Loucy (cell line): Measurements from ENCODE around the gene DRAM1.
"Not testable (repeated sequence)": the region's sequence is repeated elsewhere in the genome, so short reads cannot be mapped to it uniquely, and the experiment has no call there.

ENCODE experiments used
- H2AFZ ChIP-seq: fragments of 200-600 bp; sonication (generic); 2 replicates; pipeline ENCODE4 v1.6.0; 2016; ENCODE audit warnings: antibody characterized with exemption, mild to moderate bottlenecking, low read length, moderate library complexity
- H3F3A ChIP-seq: fragments of 200-600 bp; 2 replicates; pipeline ENCODE4 v1.6.0; 2016; ENCODE audit warnings: antibody characterized with exemption, low read depth, mild to moderate bottlenecking
- H3K27me3 ChIP-seq: fragments of 200-600 bp; sonication (generic); 2 replicates; pipeline ENCODE4 v1.6.1; 2014; ENCODE audit warnings: low read length, mild to moderate bottlenecking; ENCODE audit not compliant: insufficient read depth, poor library complexity, severe bottlenecking
- H3K36me3 ChIP-seq: fragments of 200-600 bp; sonication (generic); 2 replicates; pipeline ENCODE4 v1.6.1; 2016; ENCODE audit warnings: low read length; ENCODE audit not compliant: insufficient read depth
- H3K4me1 ChIP-seq: fragments of 200-600 bp; sonication (generic); 2 replicates; pipeline ENCODE4 v1.5.1; 2014; ENCODE audit warnings: low read length, mild to moderate bottlenecking; ENCODE audit not compliant: insufficient read depth, poor library complexity, severe bottlenecking
- H3K4me2 ChIP-seq: fragments of 200-600 bp; sonication (generic); 2 replicates; pipeline ENCODE4 v1.6.0; 2014; ENCODE audit warnings: antibody characterized with exemption, low read length, low read depth, mild to moderate bottlenecking; ENCODE audit not compliant: poor library complexity, severe bottlenecking
- H3K4me3 ChIP-seq: fragments of 200-600 bp; sonication (generic); 2 replicates; pipeline ENCODE4 v1.5.1; 2014; ENCODE audit warnings: low read length, mild to moderate bottlenecking, mixed read lengths; ENCODE audit not compliant: poor library complexity, severe bottlenecking
- H3K79me2 ChIP-seq: fragments of 200-600 bp; sonication (generic); 2 replicates; pipeline ENCODE4 v1.6.1; 2014; ENCODE audit warnings: low read length; ENCODE audit not compliant: insufficient read depth
- H3K9ac ChIP-seq: fragments of 200-600 bp; sonication (generic); 2 replicates; pipeline ENCODE4 v1.6.0; 2014; ENCODE audit warnings: mild to moderate bottlenecking, low read depth, low read length, moderate library complexity; ENCODE audit not compliant: poor library complexity, severe bottlenecking
- H3K9me2 ChIP-seq: fragments of 200-600 bp; sonication (generic); replicated peaks from 2 replicates; pipeline ENCODE4 v1.6.1; 2016; ENCODE audit warnings: low read depth, low read length, mixed read lengths
- H3K9me3 ChIP-seq: fragments of 200-600 bp; sonication (generic); 2 replicates; pipeline ENCODE4 v1.6.1; 2014; ENCODE audit warnings: mild to moderate bottlenecking, antibody characterized with exemption, low read length, low read depth; ENCODE audit not compliant: insufficient read depth
- H4K20me1 ChIP-seq: fragments of 200-600 bp; sonication (generic); 2 replicates; pipeline ENCODE4 v1.6.0; 2014; ENCODE audit warnings: antibody characterized with exemption, low read length, mild to moderate bottlenecking; ENCODE audit not compliant: insufficient read depth, poor library complexity, severe bottlenecking
- EZH2phosphoT487 ChIP-seq: fragments of 200-600 bp; IDR thresholded peaks from 2 replicates; pipeline ENCODE4 v1.6.1; 2018; ENCODE audit warnings: antibody characterized with exemption, mild to moderate bottlenecking, moderate library complexity, borderline replicate concordance
- TF ChIP-seq, protein P1 (sequence below): fragments of 200-600 bp; sonication (generic); conservative IDR thresholded peaks from 2 replicates; pipeline ENCODE4 v1.5.1; 2014; ENCODE audit warnings: mild to moderate bottlenecking, antibody characterized with exemption, low read length

The DRAM1 gene

DNA sequence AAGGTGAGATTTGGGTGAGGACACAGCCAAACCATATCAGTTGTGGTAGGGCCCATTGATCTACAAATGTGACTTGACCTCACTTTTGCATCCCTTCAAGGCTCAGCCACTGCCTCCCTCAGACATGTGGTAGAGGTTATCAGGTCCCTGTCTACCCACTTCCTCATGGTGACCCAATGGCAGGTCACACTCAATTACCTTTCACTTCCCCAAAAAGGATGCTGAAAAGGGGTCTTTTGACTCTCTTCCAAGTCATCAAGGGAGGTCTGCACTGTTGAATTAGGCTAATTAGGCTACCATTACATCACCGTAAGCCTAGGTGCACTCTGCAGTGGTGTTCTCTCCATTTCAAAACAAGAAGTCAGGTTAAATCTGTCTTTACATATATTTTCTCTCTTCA is 22.6 kb upstream of the DRAM1 start:
- Histone ChIP-seq H3F3A (peaks cover 11% of the 10 kb centered on the region; the same call in 1 of the 2 replicates), H3K79me2 (no peaks in the 10 kb centered on the region), H3K9me3 (no peaks in the 10 kb centered on the region), H2AFZ (peak overlapping the region; percentile 66), H3K4me3 (peak overlapping the region; percentile 38), H3K36me3 (no peaks in the 10 kb centered on the region), H3K9ac (peak overlapping the region; percentile 64), H3K4me1 (peaks cover 24% of the 10 kb centered on the region), H3K4me2 (peak overlapping the region; percentile 64), H3K9me2 (no peaks in the 10 kb centered on the region), H4K20me1 (no peaks in the 10 kb centered on the region), H3K27me3 (no peaks in the 10 kb centered on the region)
- TF ChIP-seq, protein P1, sequence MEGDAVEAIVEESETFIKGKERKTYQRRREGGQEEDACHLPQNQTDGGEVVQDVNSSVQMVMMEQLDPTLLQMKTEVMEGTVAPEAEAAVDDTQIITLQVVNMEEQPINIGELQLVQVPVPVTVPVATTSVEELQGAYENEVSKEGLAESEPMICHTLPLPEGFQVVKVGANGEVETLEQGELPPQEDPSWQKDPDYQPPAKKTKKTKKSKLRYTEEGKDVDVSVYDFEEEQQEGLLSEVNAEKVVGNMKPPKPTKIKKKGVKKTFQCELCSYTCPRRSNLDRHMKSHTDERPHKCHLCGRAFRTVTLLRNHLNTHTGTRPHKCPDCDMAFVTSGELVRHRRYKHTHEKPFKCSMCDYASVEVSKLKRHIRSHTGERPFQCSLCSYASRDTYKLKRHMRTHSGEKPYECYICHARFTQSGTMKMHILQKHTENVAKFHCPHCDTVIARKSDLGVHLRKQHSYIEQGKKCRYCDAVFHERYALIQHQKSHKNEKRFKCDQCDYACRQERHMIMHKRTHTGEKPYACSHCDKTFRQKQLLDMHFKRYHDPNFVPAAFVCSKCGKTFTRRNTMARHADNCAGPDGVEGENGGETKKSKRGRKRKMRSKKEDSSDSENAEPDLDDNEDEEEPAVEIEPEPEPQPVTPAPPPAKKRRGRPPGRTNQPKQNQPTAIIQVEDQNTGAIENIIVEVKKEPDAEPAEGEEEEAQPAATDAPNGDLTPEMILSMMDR = no peak
- TF ChIP-seq EZH2phosphoT487 = no peak

DNA sequence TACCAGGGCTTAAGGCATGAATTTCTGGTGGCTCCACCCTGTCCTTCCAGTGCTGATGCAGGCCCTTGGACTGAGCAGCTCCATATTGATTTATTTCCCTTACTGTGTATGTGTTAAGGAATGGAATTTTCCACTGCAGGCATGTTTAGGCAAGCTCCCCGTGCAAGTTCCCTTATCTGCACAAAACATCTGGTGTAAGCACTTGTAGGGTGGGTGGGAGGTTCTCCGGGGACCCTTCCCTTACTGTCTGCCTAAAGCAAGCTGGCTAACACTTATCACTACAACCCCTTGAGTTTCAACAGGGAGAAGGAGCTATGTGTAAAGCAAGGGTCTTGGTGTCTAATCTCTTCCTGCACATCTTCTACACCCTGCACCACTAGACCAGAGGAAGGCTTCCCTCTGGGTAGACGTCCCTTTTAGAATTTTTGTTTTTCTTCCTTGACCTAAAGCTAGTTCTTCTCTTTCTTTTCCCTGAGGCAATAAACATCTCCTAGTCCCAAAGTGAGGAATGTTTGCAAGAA is 22.0 kb upstream of the DRAM1 start:
- H3K9me2 ChIP-seq = no peaks in the 10 kb centered on the region
- peak overlapping the region; percentile 38 for H3K4me3 ChIP-seq
- H3F3A ChIP-seq = peaks cover 11% of the 10 kb centered on the region; the same call in 1 of the 2 replicates
- H3K79me2 ChIP-seq = no peaks in the 10 kb centered on the region
- H3K27me3 ChIP-seq = no peaks in the 10 kb centered on the region
- peak overlapping the region; percentile 66 for H2AFZ ChIP-seq
- H3K4me2 ChIP-seq = peak overlapping the region; percentile 64
- no peaks in the 10 kb centered on the region for H4K20me1 ChIP-seq
- H3K9ac ChIP-seq = peak overlapping the region; percentile 64
- H3K4me1 ChIP-seq = peaks cover 24% of the 10 kb centered on the region
- H3K9me3 ChIP-seq = no peaks in the 10 kb centered on the region
- no peaks in the 10 kb centered on the region for H3K36me3 ChIP-seq
- TF ChIP-seq, protein P1 = no peak
- TF ChIP-seq EZH2phosphoT487 = no peak

DNA sequence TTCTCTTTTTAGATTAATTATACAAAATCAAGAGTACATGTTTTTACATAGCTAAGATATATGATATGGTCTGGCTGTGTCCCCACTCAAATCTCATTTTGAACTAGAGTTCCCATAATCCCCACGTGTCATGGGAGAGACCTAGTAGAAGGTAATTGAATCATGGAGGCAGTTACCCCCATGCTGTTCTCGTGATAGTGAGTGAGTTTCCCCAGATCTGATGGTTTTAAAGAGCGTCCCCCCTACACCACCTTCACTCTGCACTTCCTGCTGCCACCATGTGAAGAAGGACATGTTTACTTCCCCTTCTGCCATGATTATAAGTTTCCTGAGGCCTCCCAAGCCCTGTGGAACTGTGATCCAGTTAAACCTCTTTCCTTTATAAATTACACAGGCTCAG is 21.4 kb upstream of the DRAM1 start:
- Histone ChIP-seq H3K9ac (peak overlapping the region; percentile 64), H3K4me3 (peak overlapping the region; percentile 38), H3F3A (peaks cover 11% of the 10 kb centered on the region; the same call in 1 of the 2 replicates), H3K4me1 (peaks cover 24% of the 10 kb centered on the region), H3K9me3 (no peaks in the 10 kb centered on the region), H3K36me3 (no peaks in the 10 kb centered on the region), H3K4me2 (peak overlapping the region; percentile 64), H2AFZ (peak overlapping the region; percentile 66; the same call in 1 of the 2 replicates), H3K9me2 (no peaks in the 10 kb centered on the region), H3K27me3 (no peaks in the 10 kb centered on the region), H3K79me2 (no peaks in the 10 kb centered on the region), H4K20me1 (no peaks in the 10 kb centered on the region)
- TF ChIP-seq, protein P1 = no peak
- no peak for TF ChIP-seq EZH2phosphoT487

DNA sequence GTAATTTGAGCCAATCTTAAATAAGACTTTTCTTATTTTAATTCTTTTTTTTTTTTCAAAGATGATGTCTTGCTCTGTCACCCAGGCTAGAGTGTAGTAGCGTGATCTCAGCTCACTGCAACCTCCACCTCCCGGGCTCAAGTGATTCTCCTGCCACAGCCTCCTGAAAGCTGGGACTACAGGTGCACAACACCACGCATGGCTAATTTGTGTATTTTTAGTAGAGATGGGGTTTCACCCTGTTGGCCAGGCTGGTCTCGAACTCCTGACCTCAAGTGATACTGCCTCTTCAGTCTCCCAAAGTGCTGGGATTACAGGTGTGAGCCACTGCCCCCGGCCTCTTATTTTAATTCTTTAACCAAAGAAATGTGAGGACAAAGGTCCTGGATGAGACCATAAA is 20.8 kb upstream of the DRAM1 start:
- Histone ChIP-seq H3K4me1 (peaks cover 24% of the 10 kb centered on the region), H3F3A (peaks cover 11% of the 10 kb centered on the region; the same call in 1 of the 2 replicates)
- H3K36me3 ChIP-seq, H3K4me3 ChIP-seq, H3K9me2 ChIP-seq, H4K20me1 ChIP-seq, H3K9me3 ChIP-seq, H3K79me2 ChIP-seq, H2AFZ ChIP-seq, H3K9ac ChIP-seq, H3K27me3 ChIP-seq, H3K4me2 ChIP-seq: not testable (repeated sequence)
